Measurements from ENCODE around the gene FILIP1L.

FILIP1L gene

DNA sequence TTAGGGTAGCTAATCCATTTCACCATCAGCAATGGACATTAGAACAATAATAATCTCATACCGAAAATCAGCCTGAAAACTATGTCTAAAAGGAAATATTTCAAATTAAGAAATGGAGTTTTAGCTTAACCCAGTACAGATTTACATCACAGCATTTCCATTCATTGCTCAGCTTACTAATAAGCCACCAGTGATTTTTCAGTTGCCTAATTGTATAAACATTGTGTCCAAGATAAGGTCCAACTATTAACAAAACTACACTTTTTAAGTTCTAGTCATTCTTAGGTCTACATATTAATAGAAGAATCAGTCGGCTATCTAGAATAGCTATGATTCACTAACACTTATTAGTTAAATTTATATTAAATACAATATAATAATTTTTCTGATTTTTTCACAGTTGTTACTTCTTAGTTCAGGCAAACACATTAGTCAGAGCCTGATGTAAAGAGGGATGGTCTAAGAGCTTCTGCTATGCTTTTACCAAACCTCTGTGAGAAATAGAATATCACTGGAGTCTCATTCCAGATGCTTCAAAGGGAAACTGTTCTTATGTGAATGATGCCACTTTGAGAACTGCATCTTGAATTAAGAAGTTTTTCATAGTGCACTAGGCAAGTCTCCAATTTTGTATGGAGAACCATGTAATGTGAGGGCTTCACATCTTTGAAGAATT lies 222.6 kb downstream of the FILIP1L start:
- H3K4me3 ChIP-seq (ENCODE audit: low read length): no peak overlapping the region
- no peaks in the 10 kb centered on the region for H3K27me3 ChIP-seq (replicated peaks; ENCODE audit: insufficient read depth, low read length)
- TF ChIP-seq, protein P1, sequence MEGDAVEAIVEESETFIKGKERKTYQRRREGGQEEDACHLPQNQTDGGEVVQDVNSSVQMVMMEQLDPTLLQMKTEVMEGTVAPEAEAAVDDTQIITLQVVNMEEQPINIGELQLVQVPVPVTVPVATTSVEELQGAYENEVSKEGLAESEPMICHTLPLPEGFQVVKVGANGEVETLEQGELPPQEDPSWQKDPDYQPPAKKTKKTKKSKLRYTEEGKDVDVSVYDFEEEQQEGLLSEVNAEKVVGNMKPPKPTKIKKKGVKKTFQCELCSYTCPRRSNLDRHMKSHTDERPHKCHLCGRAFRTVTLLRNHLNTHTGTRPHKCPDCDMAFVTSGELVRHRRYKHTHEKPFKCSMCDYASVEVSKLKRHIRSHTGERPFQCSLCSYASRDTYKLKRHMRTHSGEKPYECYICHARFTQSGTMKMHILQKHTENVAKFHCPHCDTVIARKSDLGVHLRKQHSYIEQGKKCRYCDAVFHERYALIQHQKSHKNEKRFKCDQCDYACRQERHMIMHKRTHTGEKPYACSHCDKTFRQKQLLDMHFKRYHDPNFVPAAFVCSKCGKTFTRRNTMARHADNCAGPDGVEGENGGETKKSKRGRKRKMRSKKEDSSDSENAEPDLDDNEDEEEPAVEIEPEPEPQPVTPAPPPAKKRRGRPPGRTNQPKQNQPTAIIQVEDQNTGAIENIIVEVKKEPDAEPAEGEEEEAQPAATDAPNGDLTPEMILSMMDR (IDR thresholded peaks at IDR 0.05; ENCODE audit: low read length): no peak
- TF ChIP-seq EZH2phosphoT487 (IDR thresholded peaks at IDR 0.05; ENCODE audit: low read length) (no peak), EZH2 (optimal IDR thresholded peaks at IDR 0.05; ENCODE audit: low read depth, low read length) (no peak)
- no peak overlapping the region for H3K27ac ChIP-seq (ENCODE audit: low read length)
- H3K4me2 ChIP-seq (ENCODE audit: low read depth, low read length): no peak overlapping the region
- H2AFZ ChIP-seq (ENCODE audit: low read length): no peak overlapping the region
- no peak for DNase-seq
- H3K9me2 ChIP-seq (replicated peaks; ENCODE audit: insufficient read depth, low read length): no peaks in the 10 kb centered on the region
- H3K4me1 ChIP-seq (ENCODE audit: low read length): no peaks in the 10 kb centered on the region
- no peaks in the 10 kb centered on the region for H3K9me3 ChIP-seq (replicated peaks; ENCODE audit: insufficient read depth, low read length)
- H4K20me1 ChIP-seq (ENCODE audit: insufficient read depth, low read length): no peaks in the 10 kb centered on the region
- H3K79me2 ChIP-seq (ENCODE audit: low read length): no peaks in the 10 kb centered on the region
- H3K36me3 ChIP-seq (replicated peaks; ENCODE audit: insufficient read depth, low read length): no peaks in the 10 kb centered on the region
- no peaks in the 10 kb centered on the region for H3F3A ChIP-seq (ENCODE audit: insufficient read depth, low read length)
- H3K9ac ChIP-seq (ENCODE audit: low read length): no peak overlapping the region

DNA sequence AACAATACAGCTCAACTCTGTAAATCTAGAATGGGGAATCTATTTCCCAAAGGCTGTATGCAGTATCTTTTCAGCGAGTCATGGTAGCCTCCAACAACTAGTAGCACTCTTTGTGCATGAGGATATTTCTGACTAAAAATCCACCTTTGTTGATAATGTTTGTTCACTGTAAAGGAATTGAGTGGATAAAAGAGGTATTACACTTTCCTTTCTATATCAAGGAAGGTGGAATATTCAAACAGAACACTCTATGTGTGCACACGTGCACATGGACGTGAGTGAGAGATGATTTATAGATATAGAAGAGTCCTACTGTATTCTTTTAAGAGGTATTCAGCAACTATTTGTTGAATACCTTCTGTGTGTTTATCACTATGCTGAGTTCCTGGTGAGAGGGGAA lies 228.4 kb downstream of the FILIP1L start:
- Histone ChIP-seq H4K20me1 (ENCODE audit: insufficient read depth, low read length) (no peaks in the 10 kb centered on the region), H2AFZ (ENCODE audit: low read length) (no peak overlapping the region), H3K27ac (ENCODE audit: low read length) (no peak overlapping the region), H3K9me3 (replicated peaks; ENCODE audit: insufficient read depth, low read length) (no peaks in the 10 kb centered on the region), H3K79me2 (ENCODE audit: low read length) (no peaks in the 10 kb centered on the region), H3K9me2 (replicated peaks; ENCODE audit: insufficient read depth, low read length) (no peaks in the 10 kb centered on the region), H3K27me3 (replicated peaks; ENCODE audit: insufficient read depth, low read length) (no peaks in the 10 kb centered on the region), H3K4me2 (ENCODE audit: low read depth, low read length) (no peak overlapping the region), H3K36me3 (replicated peaks; ENCODE audit: insufficient read depth, low read length) (no peaks in the 10 kb centered on the region), H3K9ac (ENCODE audit: low read length) (no peak overlapping the region), H3K4me1 (ENCODE audit: low read length) (no peaks in the 10 kb centered on the region), H3F3A (ENCODE audit: insufficient read depth, low read length) (no peaks in the 10 kb centered on the region), H3K4me3 (ENCODE audit: low read length) (no peak overlapping the region)
- no peak for TF ChIP-seq EZH2phosphoT487 (IDR thresholded peaks at IDR 0.05; ENCODE audit: low read length)
- no peak for TF ChIP-seq EZH2 (optimal IDR thresholded peaks at IDR 0.05; ENCODE audit: low read depth, low read length)
- no peak for DNase-seq

DNA sequence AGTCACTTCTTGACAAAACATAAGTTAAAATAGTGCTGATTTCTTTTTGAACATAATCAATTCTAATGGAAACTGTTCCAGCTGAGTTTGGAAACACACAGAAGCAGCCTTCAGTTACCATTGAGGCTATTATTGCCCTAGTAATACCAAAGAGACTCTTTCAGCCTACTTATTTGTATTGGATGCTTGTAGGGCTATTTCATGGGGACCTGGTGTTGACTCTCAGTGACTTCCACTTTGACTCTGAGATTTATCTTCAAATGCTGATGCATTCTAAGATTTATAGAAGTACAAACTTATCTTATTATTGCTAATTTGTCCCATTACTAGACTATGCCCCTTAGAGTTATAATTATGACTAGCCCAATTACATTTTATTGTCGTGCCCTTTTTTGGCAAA lies 229.2 kb downstream of the FILIP1L start:
- no peaks in the 10 kb centered on the region for H3K4me1 ChIP-seq (ENCODE audit: low read length)
- H2AFZ ChIP-seq (ENCODE audit: low read length): no peak overlapping the region
- no peaks in the 10 kb centered on the region for H3K9me3 ChIP-seq (replicated peaks; ENCODE audit: insufficient read depth, low read length)
- no peaks in the 10 kb centered on the region for H4K20me1 ChIP-seq (ENCODE audit: insufficient read depth, low read length)
- H3K79me2 ChIP-seq (ENCODE audit: low read length): no peaks in the 10 kb centered on the region
- no peaks in the 10 kb centered on the region for H3K27me3 ChIP-seq (replicated peaks; ENCODE audit: insufficient read depth, low read length)
- no peak overlapping the region for H3K4me3 ChIP-seq (ENCODE audit: low read length)
- H3K36me3 ChIP-seq (replicated peaks; ENCODE audit: insufficient read depth, low read length): no peaks in the 10 kb centered on the region
- H3F3A ChIP-seq (ENCODE audit: insufficient read depth, low read length): no peaks in the 10 kb centered on the region
- H3K4me2 ChIP-seq (ENCODE audit: low read depth, low read length): no peak overlapping the region
- H3K9ac ChIP-seq (ENCODE audit: low read length): no peak overlapping the region
- no peak for DNase-seq
- no peak for TF ChIP-seq EZH2phosphoT487 (IDR thresholded peaks at IDR 0.05; ENCODE audit: low read length)
- TF ChIP-seq, protein P1 (IDR thresholded peaks at IDR 0.05; ENCODE audit: low read length): no peak
- no peak for TF ChIP-seq EZH2 (optimal IDR thresholded peaks at IDR 0.05; ENCODE audit: low read depth, low read length)
- no peak overlapping the region for H3K27ac ChIP-seq (ENCODE audit: low read length)
- H3K9me2 ChIP-seq (replicated peaks; ENCODE audit: insufficient read depth, low read length): no peaks in the 10 kb centered on the region

DNA sequence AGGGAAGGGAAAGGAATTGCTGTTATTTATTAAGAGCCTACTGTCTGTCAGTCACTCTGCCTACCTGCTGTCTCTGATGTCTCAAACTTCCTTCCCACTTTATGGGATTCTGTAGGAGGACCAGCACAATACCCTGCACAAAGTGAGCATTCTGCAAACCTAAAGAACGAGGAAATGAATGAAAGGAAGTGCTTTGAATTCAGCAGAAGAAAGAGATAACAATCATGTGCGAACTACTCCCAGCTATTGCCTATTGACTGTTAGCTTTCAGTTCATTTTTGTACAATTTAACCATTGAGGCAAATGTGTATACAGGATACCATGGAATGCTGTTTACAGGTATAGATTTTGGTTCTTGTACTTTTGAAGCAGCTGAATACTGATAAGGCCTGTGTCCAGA lies 229.8 kb downstream of the FILIP1L start:
- no peak for DNase-seq
- no peaks in the 10 kb centered on the region for H3K9me3 ChIP-seq (replicated peaks; ENCODE audit: insufficient read depth, low read length)
- no peaks in the 10 kb centered on the region for H3K27me3 ChIP-seq (replicated peaks; ENCODE audit: insufficient read depth, low read length)
- H3K36me3 ChIP-seq (replicated peaks; ENCODE audit: insufficient read depth, low read length): no peaks in the 10 kb centered on the region
- no peak overlapping the region for H2AFZ ChIP-seq (ENCODE audit: low read length)
- H3K27ac ChIP-seq (ENCODE audit: low read length): no peak overlapping the region
- H4K20me1 ChIP-seq (ENCODE audit: insufficient read depth, low read length): no peaks in the 10 kb centered on the region
- H3K9me2 ChIP-seq (replicated peaks; ENCODE audit: insufficient read depth, low read length): no peaks in the 10 kb centered on the region
- no peaks in the 10 kb centered on the region for H3K79me2 ChIP-seq (ENCODE audit: low read length)
- no peak overlapping the region for H3K4me3 ChIP-seq (ENCODE audit: low read length)
- H3K4me2 ChIP-seq (ENCODE audit: low read depth, low read length): no peak overlapping the region
- no peaks in the 10 kb centered on the region for H3K4me1 ChIP-seq (ENCODE audit: low read length)
- no peaks in the 10 kb centered on the region for H3F3A ChIP-seq (ENCODE audit: insufficient read depth, low read length)
- TF ChIP-seq EZH2phosphoT487 (IDR thresholded peaks at IDR 0.05; ENCODE audit: low read length) (no peak), EZH2 (optimal IDR thresholded peaks at IDR 0.05; ENCODE audit: low read depth, low read length) (no peak)
- TF ChIP-seq, protein P1 (IDR thresholded peaks at IDR 0.05; ENCODE audit: low read length): no peak
- no peak overlapping the region for H3K9ac ChIP-seq (ENCODE audit: low read length)

Measured in MM.1S (cell line).